HCT116 (cell line): ENCODE measurements around the gene IL1RAPL1.

Experiments
- CTCF ChIP-seq, 3 experiments: fragments of 200-600 bp in 1 of 3; sonication (generic) in 1 of 3; IDR thresholded peaks in 2 of 3; conservative IDR thresholded peaks in 1 of 3; 2 replicates each; pipeline ENCODE4 v1.5.1; 2012 to 2017; ENCODE audit warnings: low read depth in 2 of 3, low read length in 2 of 3, antibody characterized with exemption in 1 of 3, borderline replicate concordance in 1 of 3, control low read depth in 1 of 3, mild to moderate bottlenecking in 1 of 3, mixed read lengths in 1 of 3, mixed run types in 1 of 3, moderate library complexity in 1 of 3; ENCODE audit not compliant: insufficient read depth in 1 of 3
- MAX ChIP-seq: IDR thresholded peaks from 2 replicates; pipeline ENCODE4 v1.6.1; 2012
- SIN3A ChIP-seq: IDR thresholded peaks from 2 replicates; pipeline ENCODE4 v1.6.1; 2012; ENCODE audit warnings: low read depth

DNA sequence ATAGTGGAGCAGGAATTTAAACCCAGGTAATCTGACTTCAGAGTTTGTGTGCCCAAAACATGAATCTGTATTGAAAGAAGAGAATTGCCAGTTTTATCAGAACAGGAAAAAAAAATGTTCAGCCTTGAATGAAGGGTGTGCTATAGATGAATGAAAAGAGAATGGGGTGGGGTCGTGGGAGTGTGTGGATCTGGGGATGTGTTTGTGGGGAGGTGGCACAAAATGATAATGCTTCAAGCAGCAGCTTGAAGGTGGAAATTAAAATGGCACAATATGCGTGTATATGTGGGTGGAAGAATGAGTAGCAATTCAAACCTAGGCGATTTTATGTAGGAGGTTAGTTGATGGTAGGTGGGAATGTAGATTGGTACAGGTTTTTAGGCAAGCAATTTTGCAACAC lies 122.2 kb downstream of the IL1RAPL1 start:
- no peak for TF ChIP-seq CTCF (IDR thresholded peaks at IDR 0.05 in 2 of 3, conservative IDR thresholded peaks at IDR 0.05 in 1 of 3; ENCODE audit: borderline replicate concordance in 1 of 3, insufficient read depth in 1 of 3, low read depth in 2 of 3, low read length in 2 of 3)
- no peak for TF ChIP-seq MAX
- no peak for TF ChIP-seq SIN3A
